Measurements from ENCODE around the gene THOC5.

THOC5 gene

GRCh38 chr22:29519996-29520395 lies 33.6 kb downstream of the THOC5 start:
- Histone ChIP-seq H3K4me3 (ENCODE audit: severe bottlenecking) (no peak overlapping the region), H3K36me3 (ENCODE audit: low read depth) (peaks cover 94% of the 10 kb centered on the region), H3K9me3 (ENCODE audit: severe bottlenecking) (no peaks in the 10 kb centered on the region), H3K4me1 (ENCODE audit: insufficient read depth, poor library complexity, severe bottlenecking) (no peaks in the 10 kb centered on the region), H3K27ac (ENCODE audit: poor library complexity, severe bottlenecking) (no peak overlapping the region), H3K27me3 (ENCODE audit: insufficient read depth, poor library complexity, severe bottlenecking) (no peaks in the 10 kb centered on the region)
- no peak for TF ChIP-seq CTCF (IDR thresholded peaks at IDR 0.05; ENCODE audit: poor library complexity, severe bottlenecking)
- ATAC-seq (ENCODE audit: low read depth), result no peak
- no peak for DNase-seq (ENCODE audit: low spot score)

- H3K4me3 ChIP-seq (ENCODE audit: severe bottlenecking), result no peak overlapping the region
- no peak for TF ChIP-seq CTCF (IDR thresholded peaks at IDR 0.05; ENCODE audit: poor library complexity, severe bottlenecking)
- H3K27ac ChIP-seq (ENCODE audit: poor library complexity, severe bottlenecking), result no peak overlapping the region
- no peaks in the 10 kb centered on the region for H3K27me3 ChIP-seq (ENCODE audit: insufficient read depth, poor library complexity, severe bottlenecking)
- no peak for ATAC-seq (ENCODE audit: low read depth)
- peaks cover 85% of the 10 kb centered on the region for H3K36me3 ChIP-seq (ENCODE audit: low read depth)
- no peaks in the 10 kb centered on the region for H3K4me1 ChIP-seq (ENCODE audit: insufficient read depth, poor library complexity, severe bottlenecking)
- DNase-seq (ENCODE audit: low spot score), result no peak
- no peaks in the 10 kb centered on the region for H3K9me3 ChIP-seq (ENCODE audit: severe bottlenecking)
Observed at GRCh38 chr22:29518427-29518826, 35.1 kb downstream of the THOC5 start.

DNA sequence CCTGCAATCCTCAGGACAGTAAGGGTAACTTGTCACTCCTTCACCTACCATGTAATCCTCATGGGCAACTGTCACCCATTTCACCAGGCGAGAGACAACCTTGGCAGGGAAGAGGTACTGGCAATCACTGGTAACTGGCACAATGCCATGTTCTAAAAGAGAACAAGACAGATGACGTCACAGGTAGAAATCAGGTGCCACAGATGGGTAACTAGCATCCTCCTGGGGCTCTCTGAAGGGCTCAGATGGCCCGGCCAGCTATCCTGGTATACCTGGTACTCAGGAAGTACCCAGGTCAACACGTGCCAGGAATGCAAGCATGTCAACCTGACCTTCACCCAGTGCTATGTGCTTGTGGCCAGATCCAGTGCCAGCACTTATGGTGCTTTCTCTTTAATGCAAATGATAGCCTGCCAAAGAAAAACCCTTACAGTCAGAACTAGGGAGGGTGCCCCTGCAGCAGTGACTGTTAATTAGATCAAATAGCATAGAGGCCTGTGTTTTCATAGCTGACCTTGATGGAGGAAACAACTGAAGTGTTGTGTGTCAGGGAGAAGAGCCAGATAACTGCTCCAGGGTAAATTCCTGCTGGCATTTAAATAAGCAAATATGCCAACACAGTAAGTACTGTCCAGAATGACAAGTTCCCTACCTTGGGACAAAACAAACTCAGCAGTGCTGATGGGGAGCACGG lies 36.2 kb downstream of the THOC5 start:
- no peak for DNase-seq (ENCODE audit: low spot score)
- no peak for TF ChIP-seq CTCF (IDR thresholded peaks at IDR 0.05; ENCODE audit: poor library complexity, severe bottlenecking)
- no peak for ATAC-seq (ENCODE audit: low read depth)

GRCh38 chr22:29512031-29512430 lies 41.5 kb downstream of the THOC5 start:
- ATAC-seq (ENCODE audit: low read depth) (no peak), DNase-seq (ENCODE audit: low spot score) (no peak)
- Histone ChIP-seq H3K9me3 (ENCODE audit: severe bottlenecking) (no peaks in the 10 kb centered on the region), H3K4me3 (ENCODE audit: severe bottlenecking) (no peak overlapping the region), H3K27ac (ENCODE audit: poor library complexity, severe bottlenecking) (no peak overlapping the region), H3K27me3 (ENCODE audit: insufficient read depth, poor library complexity, severe bottlenecking) (no peaks in the 10 kb centered on the region), H3K4me1 (ENCODE audit: insufficient read depth, poor library complexity, severe bottlenecking) (no peaks in the 10 kb centered on the region), H3K36me3 (ENCODE audit: low read depth) (peaks cover 66% of the 10 kb centered on the region)
- TF ChIP-seq CTCF (IDR thresholded peaks at IDR 0.05; ENCODE audit: poor library complexity, severe bottlenecking), result no peak

More for the DNA sequence above, 36.2 kb downstream of the THOC5 start:
- Histone ChIP-seq H3K27me3 (ENCODE audit: insufficient read depth, poor library complexity, severe bottlenecking) (no peaks in the 10 kb centered on the region), H3K4me3 (ENCODE audit: severe bottlenecking) (no peak overlapping the region), H3K27ac (ENCODE audit: poor library complexity, severe bottlenecking) (no peak overlapping the region), H3K9me3 (ENCODE audit: severe bottlenecking) (no peaks in the 10 kb centered on the region), H3K36me3 (ENCODE audit: low read depth) (peaks cover 80% of the 10 kb centered on the region), H3K4me1 (ENCODE audit: insufficient read depth, poor library complexity, severe bottlenecking) (no peaks in the 10 kb centered on the region)

DNA sequence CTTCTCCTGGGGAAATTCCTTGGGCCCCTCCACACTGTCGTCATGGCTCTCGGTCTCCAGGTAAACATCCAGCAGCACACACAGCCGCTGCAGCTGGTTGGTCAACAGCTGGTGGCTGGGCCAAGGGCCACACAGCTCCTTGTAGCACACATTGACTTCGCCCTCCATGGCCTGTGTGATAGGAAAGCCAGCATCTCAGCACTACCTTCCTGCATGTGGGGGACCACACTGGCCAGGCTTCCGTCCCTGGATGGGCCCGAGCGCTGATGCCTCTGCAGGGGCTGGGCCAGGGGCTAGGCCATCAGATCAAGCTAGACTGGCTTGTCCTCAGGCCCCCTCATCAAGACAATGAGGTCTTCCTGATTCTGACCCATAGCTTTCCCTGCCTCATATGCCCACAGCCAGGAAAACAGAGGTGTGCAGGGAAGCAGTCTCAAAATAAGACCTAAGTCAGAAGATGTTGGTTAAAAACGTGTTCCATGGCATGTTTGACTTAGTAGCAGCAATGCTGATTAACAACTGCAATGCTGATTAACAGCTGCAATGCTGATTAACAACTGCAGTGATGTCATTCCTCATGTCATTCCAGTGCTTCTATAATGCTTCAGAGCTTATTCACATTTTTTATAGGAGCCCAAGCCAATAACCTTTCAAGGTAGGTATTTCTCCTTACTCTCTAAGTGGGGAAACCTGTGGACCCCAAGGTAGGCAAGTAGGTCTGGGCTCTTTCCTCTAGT lies 42.3 kb downstream of the THOC5 start:
- no peak for ATAC-seq (ENCODE audit: low read depth)
- TF ChIP-seq CTCF (IDR thresholded peaks at IDR 0.05; ENCODE audit: poor library complexity, severe bottlenecking), result no peak
- H3K4me1 ChIP-seq (ENCODE audit: insufficient read depth, poor library complexity, severe bottlenecking), result no peaks in the 10 kb centered on the region
- no peak overlapping the region for H3K27ac ChIP-seq (ENCODE audit: poor library complexity, severe bottlenecking)
- no peak for DNase-seq (ENCODE audit: low spot score)
- H3K9me3 ChIP-seq (ENCODE audit: severe bottlenecking), result no peaks in the 10 kb centered on the region
- no peak overlapping the region for H3K4me3 ChIP-seq (ENCODE audit: severe bottlenecking)
- no peaks in the 10 kb centered on the region for H3K27me3 ChIP-seq (ENCODE audit: insufficient read depth, poor library complexity, severe bottlenecking)
- peaks cover 64% of the 10 kb centered on the region for H3K36me3 ChIP-seq (ENCODE audit: low read depth)

Data from RWPE2 (cell line).